Islet precursor cell (in vitro differentiated cells): ENCODE data around the gene STPG1.

ENCODE experiments used
- DNase-seq: peaks from one replicate; pipeline ENCODE4 v3.0.0-alpha.2; 2018

STPG1 gene

GRCh38 chr1:24426744-24427544 is 13.4 kb upstream of the STPG1 start:
- DNase-seq: no peak

DNA sequence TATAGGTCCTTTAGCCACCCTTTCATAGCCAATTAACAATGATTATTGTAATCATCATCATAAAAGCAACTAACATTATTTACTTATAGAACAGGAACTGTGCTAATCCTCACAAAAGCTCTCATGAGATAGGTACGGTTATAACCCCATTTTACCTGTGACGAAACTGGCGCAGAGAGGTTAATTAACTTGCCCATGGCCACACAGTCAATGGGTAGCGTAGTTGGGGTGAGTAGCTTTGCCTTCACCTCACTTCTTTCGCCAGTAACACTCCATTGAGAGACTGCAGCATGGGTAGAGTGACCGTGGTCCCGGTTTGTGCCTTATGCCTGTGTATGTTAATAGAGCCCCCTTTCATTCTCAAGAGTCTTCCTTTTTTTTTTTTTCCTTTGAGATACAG is 12.3 kb upstream of the STPG1 start:
- no peak for DNase-seq

- DNase-seq: no peak
Observed at GRCh38 chr1:24425441-24425840, 11.9 kb upstream of the STPG1 start.

GRCh38 chr1:24424990-24425389 is 11.4 kb upstream of the STPG1 start:
- DNase-seq: no peak

- DNase-seq: no peak
Observed at GRCh38 chr1:24424207-24424606, 10.6 kb upstream of the STPG1 start.

GRCh38 chr1:24421502-24421901 is 7.9 kb upstream of the STPG1 start:
- DNase-seq: peak; percentile 36

DNA sequence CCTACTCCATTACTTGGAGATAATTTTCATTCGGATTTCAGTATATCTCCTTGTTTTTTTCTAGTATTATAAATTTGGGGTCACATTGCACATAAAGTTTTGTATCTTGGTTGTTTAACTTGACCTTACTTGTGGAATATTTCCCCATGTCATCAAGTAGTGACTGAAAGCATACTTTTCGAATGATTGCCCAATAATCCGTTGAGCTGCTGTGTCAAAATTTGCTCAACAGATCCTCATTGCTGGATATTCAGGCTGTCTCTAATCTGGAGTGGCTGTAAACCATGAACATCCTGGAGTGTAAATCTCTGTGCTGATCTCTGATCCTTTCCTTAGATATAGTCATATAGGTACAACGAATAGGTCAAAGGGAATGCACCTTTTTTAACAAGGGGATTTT is 7.0 kb upstream of the STPG1 start:
- no peak for DNase-seq

DNA sequence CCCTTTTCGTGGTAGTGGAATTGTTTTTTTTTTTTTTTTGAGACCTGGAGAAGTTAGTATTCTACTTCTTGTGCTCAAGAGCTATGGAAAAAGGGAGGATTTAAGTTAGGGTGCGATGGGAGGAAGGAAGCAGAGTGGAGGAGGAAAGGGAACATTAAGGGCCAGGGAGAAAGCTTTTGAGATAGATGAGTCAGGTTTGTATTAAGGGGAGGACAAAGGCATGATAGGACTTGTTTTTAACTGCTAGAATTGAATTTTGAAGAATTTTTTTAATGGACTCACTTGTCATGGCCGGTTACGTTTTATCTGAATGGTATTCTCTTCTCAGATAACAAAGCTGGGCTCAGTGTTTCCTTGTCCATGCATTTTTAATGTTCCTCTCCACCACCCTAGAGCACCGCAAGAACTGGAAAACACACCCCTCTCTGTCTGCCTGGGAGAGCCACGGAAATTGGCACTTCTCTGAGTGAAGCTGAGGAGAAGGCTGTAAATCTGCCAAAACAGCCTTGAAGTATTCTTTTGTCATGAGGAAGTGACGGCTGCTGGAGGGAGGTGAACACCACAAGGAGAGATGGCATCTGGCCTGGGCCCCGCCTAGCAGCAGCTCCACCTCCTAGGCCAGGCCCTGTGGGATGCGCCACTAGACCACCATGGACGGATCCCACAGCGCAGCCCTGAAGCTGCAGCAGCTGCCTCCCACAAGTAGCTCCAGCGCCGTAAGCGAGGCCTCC is 5.5 kb upstream of the STPG1 start:
- peak; percentile 74 for DNase-seq

DNA sequence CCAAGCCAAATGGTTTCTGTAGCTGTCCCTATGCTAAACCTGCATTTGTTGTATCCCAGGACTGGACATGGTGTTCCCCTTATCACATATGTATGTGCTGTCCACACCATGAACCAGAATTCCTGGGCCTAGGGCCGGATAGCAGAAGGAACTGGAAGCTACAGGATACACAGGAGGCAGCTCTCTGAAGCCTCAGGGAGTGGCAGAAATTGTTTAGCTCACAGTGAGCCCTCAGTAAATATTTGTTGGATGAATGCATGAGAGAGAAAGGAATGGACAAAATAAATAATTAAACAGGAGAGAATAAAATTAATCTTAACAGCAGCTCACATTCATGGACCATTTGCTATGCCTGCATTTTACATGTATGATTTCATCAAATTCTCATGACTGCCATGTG is 4.1 kb upstream of the STPG1 start:
- peak; percentile 59 for DNase-seq

GRCh38 chr1:24416666-24417391 is 3.2 kb upstream of the STPG1 start:
- peak; percentile 98 for DNase-seq

DNA sequence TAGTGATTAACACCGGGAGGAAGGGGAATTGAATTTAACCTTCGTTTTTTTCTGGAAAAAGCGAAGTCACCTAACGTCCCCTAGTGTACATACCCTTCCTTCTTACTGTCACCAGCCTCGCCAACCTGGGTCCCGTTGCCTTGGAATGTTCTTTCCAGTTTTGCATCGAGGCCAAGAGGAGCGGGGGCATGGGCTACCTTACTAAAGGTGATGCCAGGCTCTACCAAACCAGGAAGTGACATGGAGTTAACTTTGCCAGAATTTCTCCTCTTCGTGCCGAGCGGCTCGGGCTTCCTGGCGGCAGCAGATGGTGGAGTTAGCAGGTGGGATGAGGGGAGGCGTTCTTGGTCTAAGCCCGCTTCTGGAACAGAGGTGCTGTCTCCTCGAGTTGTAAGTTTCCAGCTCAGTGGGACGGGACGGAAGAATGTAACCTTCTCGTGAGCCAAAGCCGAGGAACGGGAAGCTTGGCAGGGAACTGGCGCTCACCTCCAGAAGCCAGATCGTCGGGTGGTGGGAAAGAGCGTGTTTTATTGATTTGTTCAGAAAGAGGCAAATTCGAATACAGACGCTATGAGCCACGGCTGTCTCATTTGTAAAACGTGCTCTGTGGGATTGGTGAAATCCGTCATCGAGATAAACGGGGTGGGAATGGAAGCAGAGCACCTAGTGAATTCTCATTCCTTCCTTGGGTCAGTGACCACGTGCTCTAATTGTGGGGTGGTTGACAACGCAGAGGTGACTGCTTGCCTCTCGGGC is 2.5 kb upstream of the STPG1 start:
- no peak for DNase-seq

DNA sequence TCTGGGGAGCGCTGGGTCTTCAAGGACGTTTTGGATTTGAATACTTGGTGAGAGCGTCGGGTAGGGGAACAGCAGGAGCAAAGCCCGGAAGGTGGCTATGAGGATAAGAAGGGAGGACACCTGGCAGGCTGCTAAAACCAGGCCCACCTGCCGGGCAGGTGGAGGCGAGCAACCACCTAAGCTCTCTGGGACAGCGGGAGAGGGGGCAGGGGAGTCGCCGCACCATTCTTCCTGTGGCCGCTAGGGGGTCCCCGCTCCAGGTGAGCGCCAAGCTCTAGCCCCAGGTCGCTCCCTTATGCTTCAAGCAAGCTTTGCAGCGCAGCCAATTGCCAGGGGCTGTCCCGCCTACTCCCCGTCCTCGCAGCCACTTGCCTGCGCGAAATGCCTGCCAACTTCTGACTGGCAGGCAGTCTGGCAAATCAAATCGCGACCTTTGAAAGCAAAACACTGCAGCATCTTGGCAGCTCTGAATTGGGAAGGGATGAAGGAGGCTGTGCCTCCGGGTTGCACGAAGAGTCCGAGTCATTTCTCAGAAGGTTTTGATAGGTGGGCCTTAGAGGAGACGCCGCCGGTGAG is 1.8 kb upstream of the STPG1 start, which contains the start of gene NIPAL3:
TSS of gene NIPAL3 (plus strand) at position 469 of the 576 bp plus-strand sequence. CDS start 3,746 bp downstream, outside the sequence.
- DNase-seq: peak; percentile 100

DNA sequence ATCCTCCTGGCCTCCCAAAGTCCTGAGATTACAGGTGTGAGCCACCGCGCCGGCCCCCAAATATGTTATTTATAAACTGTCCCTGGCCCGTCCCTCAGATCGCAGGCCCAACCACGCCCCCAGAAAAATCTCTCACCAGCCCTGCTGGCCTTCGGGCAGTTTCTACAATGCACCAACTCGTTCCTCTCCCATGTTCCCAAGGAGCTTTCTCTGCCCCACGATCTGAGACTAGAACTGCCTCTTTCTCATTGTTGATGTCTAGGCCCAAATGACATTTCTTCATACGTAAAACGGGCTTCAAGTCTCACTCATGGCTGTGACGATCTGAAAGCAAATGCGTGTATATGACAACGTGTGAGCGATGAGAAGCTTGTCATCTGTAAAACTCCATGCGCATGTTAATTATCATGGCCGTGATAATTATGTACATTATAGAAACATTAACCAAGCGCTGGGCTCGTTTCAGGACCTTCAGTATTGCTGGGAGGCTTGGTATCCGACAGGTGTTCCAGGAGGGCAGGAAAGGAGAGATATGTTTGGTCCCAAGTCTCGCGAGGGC is 1.3 kb upstream of the STPG1 start:
- DNase-seq: peak; percentile 41

DNA sequence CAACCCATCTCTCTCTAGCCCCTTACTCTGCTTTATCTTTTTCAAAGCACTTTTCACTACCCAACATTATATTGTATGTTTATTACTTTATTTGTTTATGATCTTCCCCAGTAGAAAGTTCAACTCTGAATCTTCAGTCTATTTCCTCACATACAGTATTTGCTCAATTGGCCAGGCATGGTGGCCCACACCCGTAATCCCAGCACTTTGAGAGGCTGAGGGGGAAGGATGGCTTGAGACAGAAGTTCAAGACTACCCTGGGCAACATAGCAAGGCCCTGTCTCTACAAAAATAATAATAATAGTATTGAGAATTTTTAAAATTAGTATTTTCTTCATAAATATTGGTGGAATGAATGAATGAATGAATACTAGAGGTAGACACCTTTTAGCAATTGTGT is 1.2 kb downstream of the STPG1 start:
- no peak for DNase-seq

GRCh38 chr1:24411963-24412362 is 1.6 kb downstream of the STPG1 start:
- no peak for DNase-seq

- DNase-seq: no peak
Observed at GRCh38 chr1:24410750-24411149, 2.8 kb downstream of the STPG1 start.

GRCh38 chr1:24409535-24409934 is 4.0 kb downstream of the STPG1 start:
- no peak for DNase-seq

DNA sequence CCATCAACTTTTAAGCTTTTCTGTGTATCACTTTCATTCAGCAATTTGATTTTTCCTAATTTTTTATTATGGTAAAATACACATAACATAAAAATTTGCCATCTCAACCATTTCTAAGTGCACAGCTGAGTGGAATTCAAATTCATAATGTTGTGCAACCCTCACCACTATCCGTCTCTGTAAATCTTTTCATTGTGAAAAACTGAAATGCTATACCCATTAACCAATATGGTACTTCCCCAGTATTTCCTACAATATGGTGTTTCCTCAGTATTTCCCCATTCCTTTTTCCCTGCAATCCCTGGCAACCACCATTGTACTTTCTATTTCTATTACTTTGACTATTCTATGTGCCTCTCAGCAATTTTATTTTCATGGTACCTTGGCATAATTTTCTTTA is 6.8 kb downstream of the STPG1 start:
- no peak for DNase-seq

DNA sequence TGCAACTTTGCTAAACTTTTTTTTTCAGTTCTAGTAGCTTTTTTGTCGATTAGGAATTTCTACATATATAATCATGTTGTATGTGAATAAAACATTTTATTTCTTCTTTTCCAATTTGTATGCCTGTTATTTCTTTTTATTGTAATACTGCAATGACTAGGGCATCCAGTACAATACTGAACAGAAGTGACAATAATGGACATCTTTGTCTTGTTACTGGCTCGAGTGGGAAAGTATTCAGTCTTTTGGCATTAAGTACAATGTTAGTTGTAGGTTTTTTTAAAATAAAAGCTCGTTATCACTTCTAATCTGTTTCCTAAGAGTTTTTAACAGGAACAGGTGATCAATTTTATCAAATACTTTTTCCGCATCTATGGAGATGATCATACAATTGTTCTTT is 9.8 kb downstream of the STPG1 start:
- no peak for DNase-seq

DNA sequence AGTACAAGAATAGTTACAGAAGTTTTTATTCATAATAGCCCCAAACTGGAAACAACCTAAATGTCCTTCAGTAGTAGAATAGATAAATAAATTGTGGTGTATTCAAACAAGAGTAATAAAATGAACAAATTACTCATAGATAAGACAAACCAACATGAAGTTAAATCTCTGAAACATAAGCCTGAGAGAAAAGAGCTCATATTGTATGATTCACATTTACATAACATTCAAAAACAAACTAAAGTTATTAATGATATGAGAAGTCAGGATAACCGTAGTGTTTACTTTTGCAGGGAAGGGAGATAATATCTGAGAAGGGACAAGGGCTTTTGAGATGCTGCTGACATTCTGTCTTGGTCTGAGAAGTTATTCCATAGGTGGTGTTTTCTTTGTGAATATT is 13.5 kb downstream of the STPG1 start:
- no peak for DNase-seq

DNA sequence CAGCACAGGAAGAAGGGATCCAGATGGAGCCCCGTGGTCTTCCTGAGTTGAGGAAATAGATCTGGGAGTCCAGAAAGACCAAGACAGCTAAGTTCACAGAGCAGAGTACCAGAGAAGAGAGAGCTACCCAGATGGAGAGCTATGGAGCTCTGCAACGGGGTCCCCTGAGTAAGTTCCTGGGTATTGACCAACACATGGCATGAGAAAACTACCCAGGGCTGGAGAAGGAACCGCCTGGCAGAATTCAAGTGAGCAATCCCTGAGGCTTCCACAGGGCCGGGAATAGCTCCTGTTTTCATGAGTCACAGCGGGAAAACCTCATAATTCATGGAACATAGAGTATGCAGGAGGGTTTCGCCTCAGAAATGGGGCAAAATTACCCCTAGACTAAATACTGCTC is 19.7 kb downstream of the STPG1 start:
- no peak for DNase-seq

- DNase-seq: no peak
Observed at GRCh38 chr1:24392982-24393650, 20.5 kb downstream of the STPG1 start.
